Ishikawa (cell line): Measurements from ENCODE around the gene CD48.

Experiments
- CEBPB ChIP-seq: IDR thresholded peaks from 2 replicates; pipeline ENCODE4 v1.6.1; 2012
- CREB1 ChIP-seq: IDR thresholded peaks from 2 replicates; pipeline ENCODE4 v1.6.1; 2012; ENCODE audit warnings: low read depth
- EGR1 ChIP-seq: IDR thresholded peaks from 2 replicates; pipeline ENCODE4 v1.6.1; 2012
- EP300 ChIP-seq: IDR thresholded peaks from 2 replicates; pipeline ENCODE4 v1.6.1; 2012; ENCODE audit warnings: borderline replicate concordance
- FOXM1 ChIP-seq: IDR thresholded peaks from 2 replicates; pipeline ENCODE4 v1.6.1; 2012; ENCODE audit warnings: low read depth, borderline replicate concordance
- NFIC ChIP-seq: IDR thresholded peaks from 2 replicates; pipeline ENCODE4 v1.6.1; 2012
- RAD21 ChIP-seq: IDR thresholded peaks from 2 replicates; pipeline ENCODE4 v1.6.1; 2012; ENCODE audit warnings: low read depth
- TAF1 ChIP-seq: IDR thresholded peaks from 2 replicates; pipeline ENCODE4 v1.6.1; 2012; ENCODE audit warnings: low read depth, mild to moderate bottlenecking
- TCF12 ChIP-seq: IDR thresholded peaks from 2 replicates; pipeline ENCODE4 v1.6.1; 2012; ENCODE audit warnings: low read depth
- TEAD4 ChIP-seq: IDR thresholded peaks from 2 replicates; pipeline ENCODE4 v1.6.1; 2012
- USF1 ChIP-seq: IDR thresholded peaks from 2 replicates; pipeline ENCODE4 v1.6.1; 2012
- YY1 ChIP-seq: IDR thresholded peaks from 2 replicates; pipeline ENCODE4 v1.6.1; 2012; ENCODE audit warnings: low read depth
- ZBTB7A ChIP-seq: IDR thresholded peaks from 2 replicates; pipeline ENCODE4 v1.6.1; 2012; ENCODE audit warnings: low read depth
- TF ChIP-seq, protein P1 (sequence below): IDR thresholded peaks from 2 replicates; pipeline ENCODE4 v1.6.1; 2012; ENCODE audit warnings: low read depth, mild to moderate bottlenecking
- TF ChIP-seq, protein P2 (sequence below): IDR thresholded peaks from 2 replicates; pipeline ENCODE4 v1.6.1; 2012

CD48 gene

DNA sequence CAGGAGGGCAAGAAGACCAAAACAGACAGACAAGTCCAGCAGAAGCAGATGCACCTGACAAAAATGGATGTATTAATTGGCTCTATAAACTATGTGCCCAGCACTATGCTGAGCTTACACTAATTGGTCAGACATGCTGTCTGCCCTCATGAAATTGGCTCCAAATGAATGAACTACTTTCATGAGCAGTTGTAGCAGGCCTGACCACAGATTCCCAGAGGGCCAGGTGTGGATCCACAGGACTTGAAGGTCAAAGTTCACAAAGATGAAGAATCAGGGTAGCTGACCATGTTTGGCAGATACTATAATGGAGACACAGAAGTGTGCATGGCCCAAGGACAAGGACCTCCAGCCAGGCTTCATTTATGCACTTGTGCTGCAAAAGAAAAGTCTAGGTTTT, 42.0 kb upstream of the CD48 start:
- no peak for TF ChIP-seq FOXM1

- TF ChIP-seq TCF12 (no peak), TAF1 (no peak), CREB1 (no peak), YY1 (no peak), ZBTB7A (no peak), NFIC (no peak), RAD21 (no peak), FOXM1 (no peak), EGR1 (no peak), USF1 (no peak), CEBPB (no peak), TEAD4 (no peak), EP300 (no peak)
- TF ChIP-seq, protein P1, sequence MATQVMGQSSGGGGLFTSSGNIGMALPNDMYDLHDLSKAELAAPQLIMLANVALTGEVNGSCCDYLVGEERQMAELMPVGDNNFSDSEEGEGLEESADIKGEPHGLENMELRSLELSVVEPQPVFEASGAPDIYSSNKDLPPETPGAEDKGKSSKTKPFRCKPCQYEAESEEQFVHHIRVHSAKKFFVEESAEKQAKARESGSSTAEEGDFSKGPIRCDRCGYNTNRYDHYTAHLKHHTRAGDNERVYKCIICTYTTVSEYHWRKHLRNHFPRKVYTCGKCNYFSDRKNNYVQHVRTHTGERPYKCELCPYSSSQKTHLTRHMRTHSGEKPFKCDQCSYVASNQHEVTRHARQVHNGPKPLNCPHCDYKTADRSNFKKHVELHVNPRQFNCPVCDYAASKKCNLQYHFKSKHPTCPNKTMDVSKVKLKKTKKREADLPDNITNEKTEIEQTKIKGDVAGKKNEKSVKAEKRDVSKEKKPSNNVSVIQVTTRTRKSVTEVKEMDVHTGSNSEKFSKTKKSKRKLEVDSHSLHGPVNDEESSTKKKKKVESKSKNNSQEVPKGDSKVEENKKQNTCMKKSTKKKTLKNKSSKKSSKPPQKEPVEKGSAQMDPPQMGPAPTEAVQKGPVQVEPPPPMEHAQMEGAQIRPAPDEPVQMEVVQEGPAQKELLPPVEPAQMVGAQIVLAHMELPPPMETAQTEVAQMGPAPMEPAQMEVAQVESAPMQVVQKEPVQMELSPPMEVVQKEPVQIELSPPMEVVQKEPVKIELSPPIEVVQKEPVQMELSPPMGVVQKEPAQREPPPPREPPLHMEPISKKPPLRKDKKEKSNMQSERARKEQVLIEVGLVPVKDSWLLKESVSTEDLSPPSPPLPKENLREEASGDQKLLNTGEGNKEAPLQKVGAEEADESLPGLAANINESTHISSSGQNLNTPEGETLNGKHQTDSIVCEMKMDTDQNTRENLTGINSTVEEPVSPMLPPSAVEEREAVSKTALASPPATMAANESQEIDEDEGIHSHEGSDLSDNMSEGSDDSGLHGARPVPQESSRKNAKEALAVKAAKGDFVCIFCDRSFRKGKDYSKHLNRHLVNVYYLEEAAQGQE, result no peak
- TF ChIP-seq, protein P2, sequence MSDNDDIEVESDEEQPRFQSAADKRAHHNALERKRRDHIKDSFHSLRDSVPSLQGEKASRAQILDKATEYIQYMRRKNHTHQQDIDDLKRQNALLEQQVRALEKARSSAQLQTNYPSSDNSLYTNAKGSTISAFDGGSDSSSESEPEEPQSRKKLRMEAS, result no peak
Measured at GRCh38 chr1:160752924-160753323, 41.3 kb upstream of the CD48 start.

DNA sequence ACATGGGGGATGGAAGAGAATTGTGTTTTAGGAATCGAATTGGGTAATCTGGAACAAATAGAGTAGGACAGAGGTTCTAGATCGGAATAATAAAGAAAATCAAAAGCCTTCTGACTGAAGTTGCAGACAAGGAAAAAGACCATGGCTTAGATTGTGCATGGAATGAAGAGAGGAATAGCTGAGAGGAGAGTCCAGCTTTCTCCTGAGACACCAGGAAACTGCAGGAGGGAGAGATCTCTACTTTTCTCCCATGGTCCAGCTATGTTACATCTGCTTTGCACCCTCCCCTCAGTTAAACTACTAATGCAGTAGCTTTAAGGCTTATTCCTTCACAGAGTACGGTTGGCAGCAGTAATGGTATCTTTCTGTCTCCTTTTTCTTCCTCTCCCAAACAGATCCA, 40.8 kb upstream of the CD48 start:
- no peak for TF ChIP-seq ZBTB7A
- no peak for TF ChIP-seq TCF12

DNA sequence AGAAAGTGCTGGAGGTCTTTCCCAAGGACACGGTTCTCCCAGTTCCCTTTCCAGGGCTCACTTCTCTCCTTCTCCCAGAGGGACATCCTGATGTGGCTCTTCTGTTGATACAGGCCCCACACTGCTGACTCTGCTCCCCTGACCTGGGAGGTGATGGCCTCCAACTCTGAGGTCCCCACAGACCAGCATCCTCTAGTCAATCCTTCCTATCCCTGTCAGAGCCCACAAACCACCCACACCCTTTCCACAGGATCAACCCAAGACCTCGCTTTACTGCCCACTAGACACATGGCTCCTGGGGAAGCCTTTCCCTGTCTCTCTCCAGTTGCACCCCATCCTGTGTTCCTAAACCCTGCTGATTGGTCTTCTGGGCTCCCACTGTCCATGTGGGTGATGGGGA, 39.0 kb upstream of the CD48 start:
- TF ChIP-seq ZBTB7A (no peak), TCF12 (no peak)

- TF ChIP-seq, protein P1, result no peak
- TF ChIP-seq RAD21, result no peak
- TF ChIP-seq, protein P2, result no peak
- no peak for TF ChIP-seq USF1
Measured at GRCh38 chr1:160748878-160749269, 37.3 kb upstream of the CD48 start.

GRCh38 chr1:160748181-160748877, 36.7 kb upstream of the CD48 start:
- TF ChIP-seq RAD21 (no peak), FOXM1 (no peak), TAF1 (no peak), TCF12 (no peak), ZBTB7A (no peak), USF1 (no peak), EGR1 (no peak), TEAD4 (no peak), CEBPB (no peak), NFIC (no peak), EP300 (no peak), YY1 (no peak), CREB1 (no peak)
- TF ChIP-seq, protein P2, result no peak
- TF ChIP-seq, protein P1, result no peak
